GM21825 (cell line): Measurements from ENCODE around the gene MXRA5.
"Not testable (repeated sequence)": the region's sequence is repeated elsewhere in the genome, so short reads cannot be mapped to it uniquely, and the experiment has no call there.

ENCODE experiments used
- ATAC-seq: cut with Tn5 transposase; IDR thresholded peaks from one replicate; pipeline ENCODE4 v1.9.1; 2021; ENCODE audit warnings: mild to moderate bottlenecking, moderate library complexity; ENCODE audit not compliant: unreplicated experiment

Gene MXRA5

GRCh38 chrX:3326681-3327080, 19.8 kb downstream of the MXRA5 start:
- ATAC-seq: no peak

- ATAC-seq: no peak
These were observed 25.9 kb downstream of the MXRA5 start for GRCh38 chrX:3320471-3321046.

DNA sequence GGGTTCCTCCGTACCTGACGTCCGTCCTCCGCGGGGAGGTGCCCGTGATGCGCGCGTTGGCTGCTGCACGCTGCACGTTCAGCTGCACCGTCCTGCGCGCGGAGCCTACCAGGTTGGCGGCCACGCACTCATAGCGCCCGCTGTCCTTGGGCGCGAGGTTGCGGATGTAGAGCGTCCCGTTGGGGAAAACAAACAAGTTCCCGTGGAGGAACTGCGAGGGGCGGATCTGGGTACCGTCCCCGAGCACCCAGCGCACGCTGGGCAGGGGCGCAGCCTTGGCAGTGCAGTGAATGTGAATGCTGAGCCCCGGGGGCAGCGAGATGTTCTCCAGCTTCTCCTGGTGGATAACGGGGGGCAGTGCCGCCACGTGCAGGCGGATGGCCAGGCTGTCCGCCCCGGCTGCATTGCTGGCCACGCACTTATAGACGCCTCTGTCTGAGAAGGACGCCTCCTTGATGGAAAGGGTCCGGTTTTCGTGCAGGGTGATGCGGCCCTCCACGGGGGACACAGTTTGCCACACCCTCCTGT, 29.2 kb downstream of the MXRA5 start:
- ATAC-seq: no peak

DNA sequence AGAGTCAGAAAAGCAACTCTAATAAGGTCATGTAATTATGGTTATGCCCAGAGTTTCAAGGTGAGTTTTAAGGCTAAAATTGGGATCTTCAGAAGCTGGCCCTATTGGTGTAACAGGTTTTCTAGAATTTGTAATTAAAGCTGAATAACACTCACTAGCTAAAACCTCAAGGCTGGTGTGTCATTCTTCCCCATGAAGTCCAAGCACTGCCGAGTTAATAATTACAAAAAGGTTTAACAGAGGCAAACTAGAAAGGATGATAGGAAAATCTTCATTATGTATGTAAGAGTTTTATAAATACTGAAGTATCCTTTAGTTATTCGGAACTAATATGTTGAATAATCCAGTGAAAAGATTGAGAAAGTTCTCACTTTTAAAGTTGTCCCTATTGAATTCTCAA, 34.3 kb downstream of the MXRA5 start:
- no peak for ATAC-seq

- no peak for ATAC-seq
These were observed 38.6 kb downstream of the MXRA5 start for GRCh38 chrX:3307881-3308280.

DNA sequence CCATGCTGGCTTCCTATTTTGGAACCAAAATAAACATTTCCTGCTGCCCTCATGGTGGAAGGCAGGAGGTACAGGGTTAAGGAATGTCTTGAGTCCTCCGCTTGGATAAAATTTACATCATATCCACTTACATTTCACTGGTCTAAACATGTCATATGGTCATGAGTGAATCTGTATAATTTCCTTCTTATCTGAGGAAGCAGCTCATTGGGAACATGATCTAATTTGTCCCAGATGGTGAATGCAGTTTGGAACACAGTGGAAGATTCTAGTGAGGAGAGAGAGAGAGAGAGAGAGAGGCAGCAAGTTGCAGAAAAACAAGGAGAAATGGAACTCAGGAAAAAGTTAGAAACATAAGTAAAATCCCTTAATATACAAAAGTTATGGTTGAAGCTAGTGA, 46.8 kb downstream of the MXRA5 start:
- ATAC-seq: no peak

- no peak for ATAC-seq
These were observed 50.7 kb downstream of the MXRA5 start for GRCh38 chrX:3295731-3296130.

GRCh38 chrX:3293251-3293650, 53.2 kb downstream of the MXRA5 start:
- ATAC-seq: no peak

- no peak for ATAC-seq
These were observed 55.9 kb downstream of the MXRA5 start for GRCh38 chrX:3290561-3290960.

DNA sequence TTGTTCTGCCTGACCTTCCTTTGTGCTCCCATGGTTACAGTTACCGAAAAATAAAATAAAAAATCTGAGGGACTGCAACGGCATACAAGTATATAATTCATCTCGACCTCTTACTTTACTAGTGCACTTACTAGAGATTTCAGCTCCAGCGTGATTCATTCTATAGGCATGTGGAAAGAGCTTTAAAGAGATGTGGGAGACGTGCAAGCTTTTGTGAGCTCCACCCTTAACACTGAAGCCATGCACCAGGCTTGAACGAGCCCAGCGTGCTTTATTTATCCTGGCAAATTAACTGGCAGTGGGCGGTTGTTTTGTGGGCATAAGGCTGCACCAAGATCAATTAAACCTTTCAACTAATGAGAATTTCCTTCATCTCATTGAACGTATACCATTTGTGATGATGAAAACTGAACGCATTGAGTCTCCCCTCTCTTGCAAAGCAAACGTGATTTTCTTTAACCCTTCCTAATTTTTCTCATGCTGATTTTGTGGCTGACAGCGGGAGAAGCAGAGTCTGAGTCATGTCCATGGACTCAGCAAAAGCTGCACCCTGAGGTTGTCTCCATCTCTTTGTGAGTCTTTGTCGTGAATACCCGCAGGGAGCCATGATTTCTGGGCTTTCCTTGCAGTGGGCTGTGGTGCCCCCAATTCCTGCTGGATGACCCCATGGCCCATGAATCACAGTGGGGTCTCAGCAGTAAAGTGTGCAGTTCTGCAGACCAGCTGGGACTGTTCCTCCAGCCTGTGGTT, 60.1 kb downstream of the MXRA5 start:
- ATAC-seq: no peak

GRCh38 chrX:3280706-3281105, 65.7 kb downstream of the MXRA5 start:
- ATAC-seq: no peak

DNA sequence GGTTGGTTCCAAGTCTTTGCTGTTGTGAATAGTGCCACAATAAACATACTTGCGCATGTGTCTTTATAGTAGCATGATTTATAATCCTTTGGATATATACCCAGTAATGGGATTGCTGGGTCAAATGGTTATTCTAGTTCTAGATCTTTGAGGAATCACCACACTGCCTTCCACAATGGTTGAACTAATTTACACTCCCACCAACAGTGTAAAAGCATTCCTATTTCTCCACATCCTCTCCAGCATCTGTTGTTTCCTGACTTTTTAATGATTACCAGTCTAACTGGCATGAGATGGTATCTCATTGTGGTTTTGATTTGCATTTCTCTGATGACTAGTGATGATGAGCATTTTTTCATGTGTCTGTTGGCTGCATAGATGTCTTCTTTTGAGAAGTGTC, 72.8 kb downstream of the MXRA5 start:
- not testable (repeated sequence) for ATAC-seq

GRCh38 chrX:3271834-3272186, 74.6 kb downstream of the MXRA5 start:
- ATAC-seq: no peak

DNA sequence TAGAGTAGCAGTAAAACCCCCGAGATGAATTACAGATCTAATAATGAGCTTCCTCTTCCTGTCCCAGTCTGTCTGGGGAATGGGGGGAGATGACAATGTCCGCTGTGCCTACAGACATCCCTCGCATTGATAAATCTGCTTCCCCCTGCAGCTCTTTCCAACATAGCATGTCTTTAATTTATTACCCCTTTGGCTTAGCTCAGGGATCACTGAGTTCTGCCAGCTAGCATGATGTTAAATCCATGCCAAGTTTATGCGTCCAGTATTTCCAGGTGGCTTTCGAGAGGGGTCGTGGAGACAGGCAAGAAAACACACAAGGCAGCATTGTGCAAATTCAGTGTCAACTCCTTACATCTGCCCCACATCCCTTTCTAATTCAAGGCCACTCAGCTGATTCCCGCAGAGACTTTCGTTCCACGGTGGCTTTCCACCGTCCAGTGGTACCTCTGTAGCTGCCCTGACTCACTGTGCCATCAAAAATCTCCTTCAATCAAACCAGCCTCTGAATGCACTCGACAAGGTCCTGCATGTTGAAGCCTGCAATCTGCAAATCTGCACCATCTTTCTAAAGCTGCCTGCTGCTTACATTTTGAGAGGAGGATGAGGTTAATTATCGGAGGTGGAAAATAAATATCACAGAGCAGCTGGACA, 75.1 kb downstream of the MXRA5 start:
- ATAC-seq: no peak

GRCh38 chrX:3268829-3269228, 77.6 kb downstream of the MXRA5 start:
- no peak for ATAC-seq

DNA sequence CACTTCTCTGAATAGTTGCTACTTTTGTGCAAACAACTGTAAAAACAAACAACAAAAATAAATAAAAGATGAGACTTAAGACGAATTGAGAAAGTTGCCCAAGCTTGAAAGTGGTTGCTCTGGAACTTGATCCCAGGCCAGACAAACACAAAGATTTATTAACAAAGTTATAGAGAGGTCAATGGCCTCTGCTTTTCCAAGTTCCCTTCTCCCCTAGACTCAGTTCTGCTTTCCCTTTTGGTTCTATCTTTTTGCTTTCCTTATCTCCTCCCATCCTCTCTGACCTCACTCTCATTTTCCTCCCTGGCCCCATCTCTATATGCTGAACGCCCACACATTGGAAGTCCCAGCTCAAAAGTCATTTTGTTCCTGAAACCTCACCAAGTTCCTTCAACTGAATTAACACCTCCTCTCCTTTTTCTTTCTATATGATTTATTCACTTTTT, 82.7 kb downstream of the MXRA5 start:
- ATAC-seq: no peak

- no peak for ATAC-seq
These were observed 83.6 kb downstream of the MXRA5 start for GRCh38 chrX:3262901-3263300.
